TTC549 (cell line): Measurements from ENCODE around the gene HP.
"Not testable (repeated sequence)": the region's sequence is repeated elsewhere in the genome, so short reads cannot be mapped to it uniquely, and the experiment has no call there.

Experiments used
- FAIRE-seq: peaks from 2 replicates; lab custom pipeline; 2012; peaks lifted over from hg19 to GRCh38; lab: Jason Lieb, UNC

Gene HP

DNA sequence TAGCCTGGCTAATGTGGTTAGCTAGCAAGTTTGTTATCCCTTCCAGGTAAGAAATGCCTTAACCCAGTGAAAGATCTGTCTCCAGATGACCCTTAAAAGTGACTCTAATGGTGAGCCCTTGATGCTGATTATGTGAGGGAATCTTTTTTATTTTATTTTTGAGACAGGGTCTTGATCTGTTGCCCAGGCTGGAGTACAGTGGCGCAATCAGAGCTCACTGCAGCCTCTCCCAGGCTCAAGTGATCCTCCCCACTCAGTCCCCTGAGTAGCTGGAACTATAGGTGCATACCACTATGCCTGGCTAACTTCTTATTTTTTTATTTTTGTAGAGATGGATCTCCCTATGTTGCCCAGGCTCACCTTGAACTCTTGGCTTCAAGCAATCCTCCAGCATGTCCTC is 10.8 kb upstream of the HP start:
- FAIRE-seq: no peak

DNA sequence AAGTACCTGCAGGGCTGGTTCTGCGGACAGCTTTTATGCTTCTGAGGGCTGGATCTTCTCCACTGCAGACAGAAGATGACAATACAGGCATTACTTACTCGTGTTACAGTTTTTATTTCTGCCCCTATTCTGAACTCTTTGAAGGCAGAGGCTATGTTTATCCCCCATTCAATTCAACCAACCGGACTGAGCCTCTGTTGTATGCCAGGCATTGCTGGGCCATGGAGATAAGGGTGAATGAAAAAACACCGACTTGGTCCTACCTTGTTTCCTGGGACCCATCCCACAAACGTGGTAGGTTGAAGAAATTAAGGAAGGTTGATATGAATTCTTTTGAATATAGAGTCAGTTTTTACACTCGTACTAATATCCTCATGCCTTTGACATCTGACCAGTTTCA is 10.0 kb upstream of the HP start:
- FAIRE-seq: no peak

DNA sequence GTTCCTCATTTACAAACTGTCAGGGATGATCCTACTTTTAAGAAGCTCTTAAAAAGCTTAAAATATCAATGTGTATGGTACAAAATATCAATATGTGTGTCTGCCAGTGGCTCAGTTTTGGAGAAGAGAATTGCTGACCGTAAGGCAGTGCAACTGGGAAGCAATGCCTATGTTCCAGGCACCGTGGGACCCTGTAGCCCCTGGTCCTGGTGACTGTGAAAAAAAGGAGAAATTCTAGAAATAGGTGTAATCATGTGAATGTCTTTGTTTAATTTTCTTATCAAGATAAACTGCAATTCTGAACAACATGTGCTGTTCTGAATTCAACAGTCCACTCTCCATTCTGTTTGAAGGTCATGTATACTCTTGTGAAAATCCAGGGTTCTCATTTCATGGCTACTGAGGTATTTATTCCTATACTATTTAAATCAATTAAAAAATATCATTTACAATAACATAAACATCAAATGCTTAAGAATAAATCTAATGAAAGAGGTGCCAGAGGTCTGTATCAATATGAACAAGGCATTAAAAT is 9.4 kb upstream of the HP start:
- no peak for FAIRE-seq

DNA sequence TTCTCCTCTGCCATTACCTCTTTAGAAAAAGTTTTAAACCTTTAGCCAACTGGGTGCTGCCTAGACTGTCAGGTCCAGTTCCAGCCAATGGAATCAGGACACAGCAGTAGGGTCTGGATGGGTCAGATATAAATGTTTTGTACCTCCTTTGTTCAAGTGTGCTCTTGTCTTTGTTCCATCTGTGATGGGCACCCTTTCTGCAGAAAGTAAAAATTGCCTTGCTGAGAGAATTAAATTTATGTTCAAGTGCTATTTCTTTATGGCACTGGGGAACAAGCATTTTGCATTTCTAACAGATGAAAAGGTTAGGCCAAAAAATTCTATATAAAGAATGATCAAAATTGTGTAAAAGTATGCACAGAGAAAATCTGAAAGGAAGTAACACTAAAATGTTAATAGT is 5.2 kb upstream of the HP start:
- FAIRE-seq: no peak

DNA sequence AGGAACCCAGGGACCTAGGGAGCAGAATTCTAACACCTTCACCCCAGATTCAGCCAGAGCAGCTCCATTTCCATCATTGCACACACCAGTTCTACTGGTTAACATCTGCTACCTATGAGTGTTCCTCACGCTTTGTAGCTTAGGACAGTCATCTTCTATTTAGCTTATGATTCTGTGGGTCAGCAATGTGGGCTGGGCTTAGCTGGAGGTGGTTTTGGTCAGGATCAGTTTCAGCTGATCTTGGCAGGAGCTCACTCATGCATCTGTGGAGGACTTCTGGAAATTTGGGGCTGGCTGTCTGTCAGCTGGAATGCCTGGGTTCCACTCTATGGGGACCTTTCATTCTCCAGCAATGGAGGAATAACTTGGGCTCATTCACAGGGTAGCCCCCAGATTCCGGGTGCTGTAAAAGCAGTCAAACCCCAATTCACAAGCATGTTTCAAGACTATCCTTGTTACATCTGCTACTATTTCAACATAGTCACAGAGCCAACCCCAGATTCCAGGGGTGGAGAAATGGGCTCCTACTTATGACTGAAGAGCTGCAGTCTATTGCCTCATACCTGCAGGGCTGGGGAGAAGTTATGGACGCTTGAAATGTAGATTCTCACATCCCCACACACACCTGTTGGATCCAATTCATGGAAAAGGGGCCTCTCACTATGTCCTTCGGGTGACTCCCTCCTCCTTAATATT is 3.4 kb upstream of the HP start:
- no peak for FAIRE-seq

DNA sequence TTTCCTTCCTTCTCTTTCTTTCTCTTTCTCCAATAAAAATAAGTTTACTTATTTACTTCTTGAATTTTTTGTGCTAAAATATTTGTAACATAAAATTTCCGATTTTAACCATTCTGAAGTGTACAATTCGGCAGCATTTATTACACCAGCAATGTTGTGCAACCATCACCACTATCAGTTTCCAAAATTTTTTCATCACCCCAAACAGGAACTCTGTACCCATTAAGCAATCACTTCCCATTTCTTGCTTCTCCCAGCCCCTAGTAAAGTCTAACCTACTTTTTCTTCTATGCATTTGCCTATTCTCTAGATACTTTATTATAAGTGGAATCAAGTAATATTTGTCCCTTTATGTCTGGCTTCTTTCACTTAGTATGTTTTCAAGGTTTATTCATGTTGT is 2.5 kb upstream of the HP start:
- no peak for FAIRE-seq

DNA sequence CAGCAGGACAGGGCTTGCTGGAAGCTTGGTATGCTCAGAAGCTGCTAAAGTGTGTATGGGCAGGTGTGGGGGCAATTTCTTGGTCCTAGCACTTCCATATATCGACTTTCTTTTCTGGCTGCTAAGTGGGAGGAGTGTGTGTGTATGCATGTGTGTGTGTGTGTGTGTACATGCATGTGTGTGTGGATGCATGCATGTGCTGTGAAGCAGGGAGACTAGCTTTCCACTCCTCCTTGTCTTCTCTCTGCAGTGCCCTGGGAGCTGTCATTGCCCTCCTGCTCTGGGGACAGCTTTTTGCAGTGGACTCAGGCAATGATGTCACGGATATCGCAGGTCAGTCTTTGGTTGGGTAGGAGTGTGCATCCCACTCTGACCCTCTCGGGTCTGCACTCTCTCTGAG is 1.6 kb downstream of the HP start:
- FAIRE-seq: no peak

DNA sequence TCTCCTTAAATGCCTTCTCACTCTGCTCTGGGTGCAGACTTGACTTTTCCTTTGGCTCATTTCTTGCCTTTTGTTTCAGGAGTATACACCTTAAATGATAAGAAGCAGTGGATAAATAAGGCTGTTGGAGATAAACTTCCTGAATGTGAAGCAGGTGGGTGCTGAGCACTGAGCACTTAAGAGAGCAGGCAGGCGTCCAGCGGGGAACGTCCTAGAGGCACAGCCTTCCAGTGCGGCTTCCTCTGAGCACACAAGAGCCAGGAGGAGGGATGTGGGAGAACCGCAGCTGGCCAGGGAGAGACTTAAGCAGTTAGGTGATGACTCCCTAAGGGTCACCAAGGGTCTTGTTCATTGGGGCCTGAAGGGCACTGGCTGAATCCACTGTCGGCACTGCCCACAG is 3.0 kb downstream of the HP start:
- FAIRE-seq: not testable (repeated sequence)

DNA sequence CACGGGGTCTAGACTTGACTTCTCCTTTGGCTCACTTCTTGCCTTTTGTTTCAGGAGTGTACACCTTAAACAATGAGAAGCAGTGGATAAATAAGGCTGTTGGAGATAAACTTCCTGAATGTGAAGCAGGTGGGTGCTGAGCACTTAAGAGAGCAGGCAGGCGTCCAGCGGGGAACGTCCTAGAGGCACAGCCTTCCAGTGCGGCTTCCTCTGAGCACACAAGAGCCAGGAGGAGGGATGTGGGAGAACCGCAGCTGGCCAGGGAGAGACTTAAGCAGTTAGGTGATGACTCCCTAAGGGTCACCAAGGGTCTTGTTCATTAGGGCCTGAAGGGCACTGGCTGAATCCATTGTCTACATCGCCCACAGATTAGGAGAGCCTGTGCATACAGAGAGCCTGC is 4.8 kb downstream of the HP start:
- not testable (repeated sequence) for FAIRE-seq

DNA sequence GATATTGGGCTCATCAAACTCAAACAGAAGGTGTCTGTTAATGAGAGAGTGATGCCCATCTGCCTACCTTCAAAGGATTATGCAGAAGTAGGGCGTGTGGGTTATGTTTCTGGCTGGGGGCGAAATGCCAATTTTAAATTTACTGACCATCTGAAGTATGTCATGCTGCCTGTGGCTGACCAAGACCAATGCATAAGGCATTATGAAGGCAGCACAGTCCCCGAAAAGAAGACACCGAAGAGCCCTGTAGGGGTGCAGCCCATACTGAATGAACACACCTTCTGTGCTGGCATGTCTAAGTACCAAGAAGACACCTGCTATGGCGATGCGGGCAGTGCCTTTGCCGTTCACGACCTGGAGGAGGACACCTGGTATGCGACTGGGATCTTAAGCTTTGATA is 6.1 kb downstream of the HP start:
- FAIRE-seq: no peak

DNA sequence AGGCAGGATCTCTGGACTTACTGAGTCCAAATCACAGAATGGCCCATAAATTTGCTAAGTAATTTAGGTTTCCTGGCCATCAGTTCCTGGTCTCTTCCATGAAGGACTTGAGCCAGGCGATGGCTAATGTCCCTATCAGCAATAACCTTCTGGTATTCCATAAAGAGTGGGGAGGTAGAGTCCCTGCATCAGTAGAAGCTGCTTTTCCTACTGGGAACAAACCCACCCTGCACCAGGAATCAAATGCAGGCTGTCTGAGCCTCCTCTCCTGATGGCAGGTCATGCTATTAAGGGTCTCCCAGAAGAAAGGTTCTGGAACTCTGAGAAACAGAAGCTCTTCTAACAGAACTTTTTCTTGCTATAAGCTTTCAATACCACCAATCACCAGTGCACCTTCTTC is 7.3 kb downstream of the HP start:
- FAIRE-seq: no peak

DNA sequence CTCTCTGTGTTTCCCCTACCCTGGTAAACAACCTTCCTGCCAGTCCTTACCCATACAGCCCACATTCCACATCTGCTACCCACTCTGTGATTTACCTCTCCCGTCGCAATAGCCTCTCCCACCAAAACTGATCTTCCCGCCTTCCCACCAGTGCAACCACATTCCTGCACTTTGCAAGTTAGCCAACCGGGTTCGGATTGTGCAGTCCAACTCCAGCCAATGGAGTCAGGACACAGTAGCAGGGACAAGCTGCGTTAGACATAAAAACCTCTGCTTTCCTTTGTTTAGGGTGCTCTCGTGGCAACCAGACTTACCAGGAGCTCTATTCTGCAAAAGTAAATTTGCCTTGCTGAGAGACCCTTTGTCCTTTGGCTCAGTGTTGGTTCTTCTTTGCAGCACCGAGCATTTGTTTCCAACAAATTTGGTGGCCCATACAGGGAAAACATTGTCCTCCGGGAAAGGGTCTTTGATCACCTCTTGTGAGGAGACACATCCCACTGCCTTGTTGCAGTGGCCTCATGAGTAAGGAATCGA is 10.1 kb downstream of the HP start:
- FAIRE-seq: no peak

DNA sequence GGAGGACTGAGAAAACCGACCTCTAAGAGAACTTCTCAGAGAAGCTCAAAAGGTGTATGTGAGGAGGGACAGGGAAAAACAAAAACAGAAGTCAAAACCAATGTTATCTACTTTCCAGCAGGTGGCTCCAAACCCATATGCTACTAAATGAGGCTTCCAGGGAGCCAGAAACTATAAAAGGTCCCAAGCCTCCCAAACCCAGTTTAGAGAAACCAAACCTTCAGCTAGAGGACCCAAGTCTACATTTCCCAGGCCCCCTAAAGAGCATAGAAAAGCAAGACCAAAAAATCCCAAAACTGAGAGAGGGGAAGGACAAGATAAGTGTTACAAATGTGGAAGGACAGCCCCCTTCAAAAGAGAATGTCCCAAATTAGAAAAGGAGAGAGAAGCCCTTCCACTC is 12.4 kb downstream of the HP start:
- FAIRE-seq: peak; percentile 38

DNA sequence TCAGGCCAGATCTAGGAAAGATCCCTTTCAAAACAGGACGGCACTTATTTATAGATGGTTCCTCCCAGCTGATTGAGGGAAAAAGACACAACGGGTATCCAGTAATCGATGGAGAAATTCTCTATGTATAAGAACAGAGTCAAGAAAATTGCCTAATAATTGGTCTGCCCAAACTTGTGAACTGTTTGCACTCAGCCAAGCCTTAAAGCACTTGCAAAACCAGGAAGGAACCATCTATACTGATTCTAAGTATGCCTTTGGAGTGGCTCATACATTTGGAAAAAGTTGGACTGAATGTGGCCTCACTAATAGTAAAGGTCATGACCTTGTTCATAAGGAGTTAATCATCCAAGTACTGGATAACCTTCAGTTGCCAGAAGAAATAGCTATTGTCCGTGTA is 14.6 kb downstream of the HP start:
- no peak for FAIRE-seq

DNA sequence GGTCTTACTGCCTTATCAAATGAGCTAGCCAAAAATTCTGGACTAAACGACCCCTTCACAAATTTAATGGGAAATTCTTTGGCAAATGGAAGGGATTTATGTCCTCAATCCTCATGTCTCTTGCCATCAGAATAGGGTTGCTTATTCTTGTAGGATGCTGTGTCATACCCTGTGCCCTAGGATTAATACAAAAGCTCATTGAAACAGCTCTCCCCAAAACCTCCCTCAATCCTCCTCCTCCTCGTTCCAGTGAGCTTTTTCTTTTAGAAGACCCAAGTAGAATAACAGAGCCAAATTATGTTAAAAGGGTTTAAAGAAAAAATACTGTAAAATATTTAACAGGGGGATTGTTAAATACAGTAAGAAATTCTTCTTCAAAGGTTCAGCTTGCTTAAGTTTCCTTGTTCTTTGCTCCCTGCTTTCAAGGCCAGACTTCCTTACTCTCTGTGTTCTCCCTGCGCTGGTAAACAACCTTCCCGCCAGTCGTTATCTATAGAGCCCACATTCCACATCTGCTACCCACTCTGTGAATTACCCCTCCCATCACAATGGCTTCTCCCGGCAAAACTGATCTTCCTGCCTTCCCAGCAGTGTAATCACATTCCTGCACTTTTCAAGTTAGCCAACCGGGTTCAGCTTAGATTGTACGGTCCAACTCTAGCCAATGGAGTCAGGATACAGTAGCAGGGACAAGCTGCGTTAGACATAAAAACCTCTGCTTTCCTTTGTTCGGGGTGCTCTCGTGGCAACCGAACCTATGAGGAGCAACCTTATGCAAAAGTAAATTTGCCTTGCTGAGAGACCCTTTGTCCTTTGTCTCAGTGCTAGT is 18.4 kb downstream of the HP start:
- FAIRE-seq: no peak

DNA sequence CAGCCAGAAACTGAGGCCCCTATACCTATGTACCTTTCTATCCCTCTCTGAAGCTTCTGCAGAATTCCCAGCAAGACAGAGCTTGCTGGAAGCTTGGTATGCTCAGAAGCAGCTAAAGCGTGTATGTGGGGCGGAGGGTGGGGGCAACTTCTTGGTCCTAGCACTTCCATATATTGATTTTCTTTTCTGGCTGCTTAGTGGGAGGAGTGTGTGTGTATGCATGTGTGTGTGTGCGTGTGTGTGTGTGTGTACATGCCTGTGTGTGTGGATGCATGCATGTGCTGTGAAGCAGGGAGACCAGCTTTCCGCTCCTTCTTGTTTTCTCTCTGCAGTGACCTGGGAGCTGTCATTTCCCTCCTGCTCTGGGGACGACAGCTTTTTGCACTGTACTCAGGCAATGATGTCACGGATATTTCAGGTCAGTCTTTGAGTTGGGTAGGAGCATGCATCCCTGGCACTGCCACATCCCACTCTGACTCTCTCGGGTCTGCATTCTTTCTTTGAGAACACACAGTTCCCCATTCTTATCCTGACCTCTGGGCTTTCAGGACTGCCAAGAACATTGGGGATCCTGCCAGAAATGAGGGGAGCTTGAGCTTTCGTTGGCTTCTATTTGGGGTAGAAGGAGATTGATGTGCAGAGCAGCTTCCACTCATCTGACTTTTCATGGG is 19.4 kb downstream of the HP start:
- no peak for FAIRE-seq

DNA sequence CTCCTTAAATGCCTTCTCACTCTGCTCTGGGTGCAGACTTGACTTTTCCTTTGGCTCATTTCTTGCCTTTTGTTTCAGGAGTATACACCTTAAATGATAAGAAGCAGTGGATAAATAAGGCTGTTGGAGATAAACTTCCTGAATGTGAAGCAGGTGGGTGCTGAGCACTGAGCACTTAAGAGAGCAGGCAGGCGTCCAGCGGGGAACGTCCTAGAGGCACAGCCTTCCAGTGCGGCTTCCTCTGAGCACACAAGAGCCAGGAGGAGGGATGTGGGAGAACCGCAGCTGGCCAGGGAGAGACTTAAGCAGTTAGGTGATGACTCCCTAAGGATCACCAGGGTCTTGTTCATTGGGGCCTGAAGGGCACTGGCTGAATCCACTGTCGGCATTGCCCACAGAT is 20.8 kb downstream of the HP start:
- not testable (repeated sequence) for FAIRE-seq

DNA sequence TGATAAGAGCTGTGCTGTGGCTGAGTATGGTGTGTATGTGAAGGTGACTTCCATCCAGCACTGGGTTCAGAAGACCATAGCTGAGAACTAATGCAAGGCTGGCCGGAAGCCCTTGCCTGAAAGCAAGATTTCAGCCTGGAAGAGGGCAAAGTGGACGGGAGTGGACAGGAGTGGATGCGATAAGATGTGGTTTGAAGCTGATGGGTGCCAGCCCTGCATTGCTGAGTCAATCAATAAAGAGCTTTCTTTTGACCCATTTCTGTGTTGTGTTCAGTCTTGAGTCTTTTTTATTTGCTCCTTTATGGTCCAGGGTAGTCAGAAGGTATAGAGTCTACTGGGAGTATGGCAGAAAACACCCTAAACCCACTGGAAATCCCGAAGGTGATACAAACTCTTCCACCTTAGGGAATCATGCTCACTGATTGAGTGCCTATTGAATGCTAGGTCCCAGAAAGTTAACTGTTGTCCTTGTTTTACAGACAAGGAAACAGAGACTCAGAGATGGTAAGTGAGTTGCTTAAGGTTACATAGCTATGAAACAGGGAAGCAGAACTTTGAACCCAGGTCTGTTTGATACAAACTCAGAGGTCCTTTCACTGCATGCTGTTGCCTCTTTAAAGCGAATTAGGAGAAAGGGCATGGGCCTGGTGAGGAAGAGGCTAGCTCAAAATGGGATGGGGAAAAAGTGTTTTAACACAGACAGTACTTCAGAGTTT is 22.8 kb downstream of the HP start:
- FAIRE-seq: not testable (repeated sequence)

DNA sequence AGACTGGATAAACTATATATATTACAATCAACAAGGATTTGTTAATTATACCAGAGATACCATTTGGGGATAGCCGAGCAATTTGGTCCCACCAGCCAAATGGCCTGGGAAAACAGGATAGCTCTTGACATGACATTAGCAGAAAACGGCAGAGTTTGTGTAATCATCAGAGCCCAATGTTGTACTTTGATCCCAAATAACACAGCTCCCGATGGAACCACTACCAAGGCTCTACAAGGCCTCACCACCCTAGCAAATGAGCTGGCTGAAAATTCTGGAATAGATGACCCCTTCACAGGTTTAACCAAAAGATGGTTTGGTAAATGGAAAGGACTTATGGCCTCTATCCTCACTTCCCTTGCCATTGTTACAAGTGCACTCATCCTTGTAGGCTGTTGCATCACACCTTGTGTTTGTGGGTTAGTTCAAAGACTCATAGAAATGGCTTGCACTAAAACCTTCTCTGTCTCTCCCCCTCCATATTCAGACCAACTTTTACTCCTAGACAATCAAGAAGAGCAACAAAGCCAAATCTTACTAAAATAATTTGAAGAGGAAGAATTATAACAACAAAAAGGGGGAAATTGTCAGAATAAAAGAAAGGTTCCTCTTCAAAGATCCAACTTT is 29.6 kb downstream of the HP start:
- no peak for FAIRE-seq

DNA sequence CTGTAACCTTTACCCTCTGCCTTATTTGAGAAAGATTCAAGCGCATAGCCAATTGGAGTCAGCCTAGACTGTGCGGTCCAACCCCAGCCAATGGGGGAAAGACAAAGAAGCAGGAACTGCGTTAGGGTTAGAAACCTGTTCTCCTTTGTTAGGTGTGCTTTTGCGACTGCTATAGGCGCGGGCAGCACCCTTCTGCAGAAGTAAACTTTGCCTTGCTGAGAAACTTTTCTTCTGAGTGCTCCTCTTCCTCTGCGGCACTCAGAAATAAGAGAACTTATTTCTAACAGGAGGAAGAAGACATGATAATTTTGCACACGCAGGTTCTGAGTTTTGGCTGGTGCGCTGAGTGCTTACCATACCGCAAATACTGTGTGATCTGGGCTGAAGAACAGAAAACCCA is 30.1 kb downstream of the HP start:
- FAIRE-seq: no peak

DNA sequence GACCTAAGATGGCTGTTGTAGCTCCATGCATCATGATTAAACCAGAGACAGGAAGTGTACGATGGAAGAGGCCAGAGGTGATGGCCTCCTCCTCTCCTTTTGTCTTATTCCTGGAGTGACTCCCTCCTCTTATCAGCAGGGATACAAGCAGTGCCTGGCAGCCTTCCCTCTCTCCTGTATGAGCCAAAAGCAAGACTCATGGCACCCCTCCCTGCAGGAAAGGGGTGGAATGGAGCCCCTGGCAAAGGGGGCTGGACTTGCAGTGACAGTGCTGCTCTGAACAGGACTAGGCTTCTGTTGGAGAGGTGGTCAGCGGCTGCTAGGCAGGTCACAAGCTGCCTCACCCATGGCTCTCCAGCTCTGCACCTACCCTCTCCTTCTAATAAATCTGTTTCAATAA is 30.7 kb downstream of the HP start:
- no peak for FAIRE-seq

DNA sequence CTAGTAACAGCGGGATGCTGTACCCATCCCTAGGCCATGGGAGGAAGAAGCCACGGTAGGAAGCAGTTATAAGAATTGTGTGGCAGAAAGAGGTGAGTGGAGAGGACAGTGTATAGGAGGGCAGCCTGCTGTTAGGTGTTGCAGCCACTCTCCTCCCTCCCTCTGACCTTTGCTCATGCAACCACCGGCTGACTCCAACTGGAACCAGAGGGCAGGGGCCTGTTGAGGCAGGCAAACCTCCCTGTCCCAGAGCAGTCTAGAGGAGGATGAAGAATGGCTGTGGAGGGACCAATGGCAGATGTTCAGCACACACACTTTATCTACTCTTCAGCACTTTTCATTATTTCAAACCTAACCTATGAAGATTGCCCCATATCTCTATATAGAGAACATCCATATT is 36.9 kb downstream of the HP start:
- FAIRE-seq: no peak
